OCI-LY7 (cell line): Measurements from ENCODE around the gene VPS35L. TPM values are rescaled to one million over a fixed set of nuclear protein-coding genes. Genes with fewer than 3 reads are reported as not detected.

ENCODE experiments used
- BruUV-seq: library from RNA; stranded (reverse); fragments of 400-500 nt; replicated peaks from 2 replicates; lab custom pipeline; 2021; lab: Mats Ljungman, UMichigan
- CTCF ChIA-PET: fragments of 300-600 bp; sonication (Branson Sonifier 250); formaldehyde crosslinking; loops from one replicate; lab custom pipeline; 2022; ENCODE audit warnings: antibody characterized with exemption; ENCODE audit not compliant: unreplicated experiment; lab: Charles Lee
- POLR2A ChIA-PET: fragments of 300-600 bp; sonication (Branson Sonifier 250); formaldehyde crosslinking; loops from one replicate; lab custom pipeline; 2022; ENCODE audit warnings: antibody characterized with exemption; lab: Charles Lee
- DNase-seq: peaks from one replicate; pipeline ENCODE4 v3.0.0-alpha.2; 2015; ENCODE audit warnings: low spot score
- H2AFZ ChIP-seq: fragments of 200-600 bp; sonication (generic), shearing (Covaris generic); 2 replicates; pipeline ENCODE4 v1.6.1; 2014; ENCODE audit warnings: mild to moderate bottlenecking, antibody characterized with exemption, low read length, moderate library complexity
- H3K27ac ChIP-seq: fragments of 200-600 bp; sonication (generic); 2 replicates; pipeline ENCODE4 v1.5.1; 2014; ENCODE audit warnings: mixed run types, low read depth, mild to moderate bottlenecking, moderate library complexity, low read length, inconsistent platforms; ENCODE audit not compliant: poor library complexity, severe bottlenecking
- H3K36me3 ChIP-seq: fragments of 200-600 bp; sonication (generic); 2 replicates; pipeline ENCODE4 v1.6.1; 2014; ENCODE audit warnings: mild to moderate bottlenecking, antibody characterized with exemption, low read length, moderate library complexity, mixed read lengths; ENCODE audit not compliant: insufficient read depth
- H3K4me1 ChIP-seq: fragments of 200-600 bp; sonication (generic); 2 replicates; pipeline ENCODE4 v1.5.1; 2014; ENCODE audit warnings: mild to moderate bottlenecking, low read length; ENCODE audit not compliant: insufficient read depth, poor library complexity, severe bottlenecking
- H3K4me2 ChIP-seq: fragments of 200-600 bp; sonication (generic); 2 replicates; pipeline ENCODE4 v1.6.1; 2014; ENCODE audit warnings: mild to moderate bottlenecking, low read length
- H3K4me3 ChIP-seq: fragments of 200-600 bp; sonication (generic); 2 replicates; pipeline ENCODE4 v1.5.1; 2014; ENCODE audit warnings: mild to moderate bottlenecking, low read depth, low read length; ENCODE audit not compliant: poor library complexity, severe bottlenecking
- H3K79me2 ChIP-seq: fragments of 200-600 bp; sonication (generic); 2 replicates; pipeline ENCODE4 v1.6.1; 2016; ENCODE audit warnings: low read depth, mild to moderate bottlenecking, low read length, moderate library complexity, mixed read lengths; ENCODE audit not compliant: insufficient read depth
- H3K9me2 ChIP-seq: fragments of 200-600 bp; sonication (generic); 2 replicates; pipeline ENCODE4 v1.6.1; 2016; ENCODE audit warnings: mild to moderate bottlenecking, low read length, mixed read lengths; ENCODE audit not compliant: insufficient read depth
- H3K9me3 ChIP-seq: fragments of 200-600 bp; sonication (generic); 2 replicates; pipeline ENCODE4 v1.6.1; 2014; ENCODE audit warnings: mild to moderate bottlenecking, mixed run types, low read length, mixed read lengths
- H4K20me1 ChIP-seq: fragments of 200-600 bp; sonication (generic); 2 replicates; pipeline ENCODE4 v1.6.1; 2014; ENCODE audit warnings: mild to moderate bottlenecking, antibody characterized with exemption, low read length, moderate library complexity, mixed read lengths; ENCODE audit not compliant: insufficient read depth
- EZH2phosphoT487 ChIP-seq: fragments of 200-600 bp; sonication (generic); IDR thresholded peaks from 2 replicates; pipeline ENCODE4 v1.6.1; 2018; ENCODE audit warnings: low read depth, borderline replicate concordance, mild to moderate bottlenecking, mixed run types, antibody characterized with exemption, low read length, moderate library complexity, mixed read lengths
- intact Hi-C: fragments of 100-400 bp; cut with micrococcal nuclease; formaldehyde crosslinking; loops from one replicate; pipeline ENCODE4 v1.10.0; 2022; ENCODE audit not compliant: unreplicated experiment
- total RNA-seq, 2 experiments: library from RNA; depleted of rRNA in 1 of 2; stranded (reverse); fragments of >200 nt in 1 of 2; shearing (Covaris generic) in 1 of 2; gene quantifications; 2 replicates each; pipeline ENCODE4 v1.2.3, GENCODE V29; 2014 to 2022
- TF ChIP-seq, protein P1 (sequence below): fragments of 200-600 bp; sonication (generic); conservative IDR thresholded peaks from 2 replicates; pipeline ENCODE4 v1.5.1; 2014; ENCODE audit warnings: mild to moderate bottlenecking, antibody characterized with exemption, low read length, moderate library complexity, mixed read lengths

The VPS35L gene
- total RNA-seq, 2 experiments from 2014 or later = 16.5 to 65.2 TPM

DNA sequence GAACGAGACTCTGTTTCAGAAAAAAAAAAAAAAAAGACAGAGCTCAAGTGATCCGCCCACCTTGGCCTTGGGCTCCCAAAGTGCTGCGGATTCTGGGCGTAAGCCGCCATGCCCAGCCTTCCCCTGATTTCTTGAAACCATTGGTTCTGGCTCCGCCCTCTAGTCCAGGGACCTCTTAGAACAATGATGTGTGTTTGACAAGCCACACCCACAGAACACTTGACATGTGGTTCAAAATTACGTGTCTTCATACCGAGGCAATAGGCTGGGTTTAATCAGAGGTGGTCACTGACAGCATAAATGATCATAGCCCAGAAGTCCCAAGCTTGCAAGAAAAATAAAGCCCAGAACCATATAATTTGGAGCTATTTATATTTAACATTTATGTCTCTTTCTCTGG, 139.5 kb downstream of the VPS35L start:
- Histone ChIP-seq H3K4me3 (no peak overlapping the region), H3K79me2 (no peaks in the 10 kb centered on the region), H4K20me1 (no peaks in the 10 kb centered on the region), H3K9me3 (no peaks in the 10 kb centered on the region), H3K9me2 (no peaks in the 10 kb centered on the region), H3K27ac (no peak overlapping the region), H3K4me1 (no peaks in the 10 kb centered on the region), H3K4me2 (no peak overlapping the region), H3K36me3 (peaks cover 44% of the 10 kb centered on the region), H2AFZ (no peak overlapping the region)
- no peak for DNase-seq
- ChIA-PET POLR2A (interaction anchor here (0.7 kb wide), 1 partner anchor 714 kb away, joined by 3 read pairs; the partner anchor contains the start of gene ACSM5), CTCF (no interaction called here)
- TF ChIP-seq EZH2phosphoT487 = no peak
- TF ChIP-seq, protein P1, sequence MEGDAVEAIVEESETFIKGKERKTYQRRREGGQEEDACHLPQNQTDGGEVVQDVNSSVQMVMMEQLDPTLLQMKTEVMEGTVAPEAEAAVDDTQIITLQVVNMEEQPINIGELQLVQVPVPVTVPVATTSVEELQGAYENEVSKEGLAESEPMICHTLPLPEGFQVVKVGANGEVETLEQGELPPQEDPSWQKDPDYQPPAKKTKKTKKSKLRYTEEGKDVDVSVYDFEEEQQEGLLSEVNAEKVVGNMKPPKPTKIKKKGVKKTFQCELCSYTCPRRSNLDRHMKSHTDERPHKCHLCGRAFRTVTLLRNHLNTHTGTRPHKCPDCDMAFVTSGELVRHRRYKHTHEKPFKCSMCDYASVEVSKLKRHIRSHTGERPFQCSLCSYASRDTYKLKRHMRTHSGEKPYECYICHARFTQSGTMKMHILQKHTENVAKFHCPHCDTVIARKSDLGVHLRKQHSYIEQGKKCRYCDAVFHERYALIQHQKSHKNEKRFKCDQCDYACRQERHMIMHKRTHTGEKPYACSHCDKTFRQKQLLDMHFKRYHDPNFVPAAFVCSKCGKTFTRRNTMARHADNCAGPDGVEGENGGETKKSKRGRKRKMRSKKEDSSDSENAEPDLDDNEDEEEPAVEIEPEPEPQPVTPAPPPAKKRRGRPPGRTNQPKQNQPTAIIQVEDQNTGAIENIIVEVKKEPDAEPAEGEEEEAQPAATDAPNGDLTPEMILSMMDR = no peak
- intact Hi-C loops = no loop called here
- BruUV-seq = no TSS peak

DNA sequence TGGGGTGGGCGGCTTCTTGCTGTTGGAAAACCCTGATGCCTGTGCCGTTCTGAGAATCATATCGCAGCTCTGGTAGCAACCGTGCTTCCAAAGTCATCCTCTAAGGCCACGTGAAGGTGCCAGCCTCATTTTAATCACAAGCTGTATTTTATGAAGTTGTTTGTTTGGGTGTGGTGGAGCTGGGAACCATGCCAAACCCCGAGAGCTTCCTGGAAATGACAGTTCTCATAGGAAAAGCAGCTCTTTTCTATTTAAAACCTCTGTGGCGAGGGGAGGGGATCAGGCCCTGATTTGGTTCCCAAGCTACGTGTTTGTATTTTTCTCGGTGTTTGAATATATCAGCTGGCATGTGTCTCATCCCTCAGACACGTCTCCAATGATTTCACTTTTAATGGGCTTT, 140.8 kb downstream of the VPS35L start:
- TF ChIP-seq, protein P1 = no peak
- no peak for TF ChIP-seq EZH2phosphoT487
- Histone ChIP-seq H3K9me3 (no peaks in the 10 kb centered on the region), H4K20me1 (0 out of 2 replicates have a peak, but pooled peaks cover 6% of the 10 kb centered on the region), H3K4me2 (no peak overlapping the region), H3K4me1 (no peaks in the 10 kb centered on the region), H3K36me3 (peaks cover 55% of the 10 kb centered on the region), H3K79me2 (no peaks in the 10 kb centered on the region), H3K9me2 (no peaks in the 10 kb centered on the region), H2AFZ (no peak overlapping the region), H3K27ac (no peak overlapping the region), H3K4me3 (no peak overlapping the region)
- DNase-seq = no peak
- ChIA-PET POLR2A (interaction anchor here (0.5 to 2.2 kb wide), 2 partner anchors 11 to 15 kb away, joined by 3 to 7 read pairs; no protein-coding TSS in a partner anchor), CTCF (no interaction called here)
- no TSS peak for BruUV-seq
- intact Hi-C loops = no loop called here

DNA sequence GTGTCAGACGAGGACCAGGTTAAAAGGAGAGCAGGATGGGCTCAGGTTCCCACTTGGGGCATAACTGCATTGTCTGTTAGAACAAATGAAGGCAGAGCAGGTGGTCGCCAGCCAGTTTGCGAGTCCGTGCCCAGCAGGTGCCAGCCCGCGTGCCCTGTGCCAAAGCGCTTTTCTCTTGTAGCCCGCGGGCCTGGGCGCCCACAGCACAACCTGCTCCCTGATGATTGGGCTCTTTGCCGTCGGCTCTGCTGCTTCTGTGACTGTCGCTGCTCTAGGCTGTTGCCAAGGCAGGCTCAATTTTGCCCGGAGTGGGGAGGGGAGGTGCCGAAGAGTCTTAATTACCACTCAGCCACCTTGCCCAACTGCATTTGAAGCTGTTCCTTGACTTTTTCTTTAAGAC, 141.5 kb downstream of the VPS35L start:
- H3K4me3 ChIP-seq = no peak overlapping the region
- 0 out of 2 replicates have a peak, but pooled peaks cover 6% of the 10 kb centered on the region for H4K20me1 ChIP-seq
- intact Hi-C loops = no loop called here
- H3K9me3 ChIP-seq = no peaks in the 10 kb centered on the region
- peaks cover 56% of the 10 kb centered on the region for H3K36me3 ChIP-seq
- H3K79me2 ChIP-seq = no peaks in the 10 kb centered on the region
- H3K9me2 ChIP-seq = no peaks in the 10 kb centered on the region
- H2AFZ ChIP-seq = no peak overlapping the region
- H3K4me2 ChIP-seq = no peak overlapping the region
- POLR2A ChIA-PET = interaction anchor here (0.5 to 2.2 kb wide), 2 partner anchors 10 to 16 kb away, joined by 3 to 7 read pairs; no protein-coding TSS in a partner anchor
- no peak for TF ChIP-seq EZH2phosphoT487
- TF ChIP-seq, protein P1 = no peak
- BruUV-seq = no TSS peak
- CTCF ChIA-PET = no interaction called here
- H3K27ac ChIP-seq = no peak overlapping the region
- no peaks in the 10 kb centered on the region for H3K4me1 ChIP-seq
- DNase-seq = no peak
